CD8-positive, alpha-beta memory T cell (primary cell): ENCODE measurements around the gene SPON1. TPM values are rescaled to one million over a fixed set of nuclear protein-coding genes. Genes with fewer than 3 reads are reported as not detected.

Experiments
- CTCF ChIA-PET: fragments of 350-600 bp; sonication (Branson Sonifier 250); formaldehyde crosslinking; loops from one replicate; lab custom pipeline; 2021; ENCODE audit warnings: antibody characterized with exemption; lab: Charles Lee
- POLR2A ChIA-PET: fragments of 350-600 bp; sonication (Branson Sonifier 250); formaldehyde crosslinking; loops from one replicate; lab custom pipeline; 2021; ENCODE audit warnings: antibody characterized with exemption; lab: Charles Lee
- DNase-seq, 5 donors: peaks; one replicate each; pipeline versions ENCODE4 v3.0.0 to v3.0.0-alpha.2; 2020 to 2022; ENCODE audit warnings: mixed read lengths in 1 of 5
- H3K27ac ChIP-seq: one replicate; pipeline ENCODE4 v1.7.0; 2013; ENCODE audit warnings: low read depth, mild to moderate bottlenecking, low read length, moderate library complexity
- H3K27me3 ChIP-seq: 2 replicates; pipeline ENCODE4 v1.7.0; 2013; ENCODE audit warnings: low read length, mild to moderate bottlenecking; ENCODE audit not compliant: insufficient read depth, poor library complexity, severe bottlenecking
- H3K36me3 ChIP-seq: 2 replicates; pipeline ENCODE4 v1.7.0; 2013; ENCODE audit warnings: mild to moderate bottlenecking, low read length, moderate library complexity; ENCODE audit not compliant: insufficient read depth
- H3K4me1 ChIP-seq: 2 replicates; pipeline ENCODE4 v1.7.0; 2013; ENCODE audit warnings: mild to moderate bottlenecking, low read length, moderate library complexity; ENCODE audit not compliant: insufficient read depth
- H3K4me3 ChIP-seq: 2 replicates; pipeline ENCODE4 v1.7.0; 2013; ENCODE audit warnings: mild to moderate bottlenecking, low read length
- H3K9me3 ChIP-seq: 2 replicates; pipeline ENCODE4 v1.7.0; 2013; ENCODE audit warnings: mild to moderate bottlenecking, low read length
- H3K27ac Mint-ChIP-seq, 8 donors: one replicate each; pipeline ENCODE4 v1.8.0; 2020 to 2021; ENCODE audit warnings: mixed read lengths in 8 of 8, mild to moderate bottlenecking in 6 of 8, inconsistent platforms in 3 of 8, moderate library complexity in 3 of 8
- H3K27me3 Mint-ChIP-seq, 2 donors: one replicate each; pipeline ENCODE4 v1.8.0; 2020 to 2021; ENCODE audit warnings: mixed read lengths in 2 of 2, mild to moderate bottlenecking in 1 of 2, moderate library complexity in 1 of 2
- H3K36me3 Mint-ChIP-seq, 3 donors: one replicate each; pipeline ENCODE4 v1.8.0; 2020 to 2021; ENCODE audit warnings: mixed read lengths in 3 of 3, inconsistent platforms in 1 of 3, mild to moderate bottlenecking in 1 of 3
- H3K4me1 Mint-ChIP-seq, 3 donors: one replicate each; pipeline ENCODE4 v1.8.0; 2020 to 2021; ENCODE audit warnings: mixed read lengths in 3 of 3, inconsistent platforms in 1 of 3, mild to moderate bottlenecking in 1 of 3
- H3K4me3 Mint-ChIP-seq, 7 donors: one replicate each; pipeline ENCODE4 v1.8.0; 2020 to 2021; ENCODE audit warnings: mixed read lengths in 7 of 7, mild to moderate bottlenecking in 6 of 7, moderate library complexity in 4 of 7, inconsistent platforms in 2 of 7
- H3K9me3 Mint-ChIP-seq, 5 donors: one replicate each; pipeline ENCODE4 v1.8.0; 2020 to 2022; ENCODE audit warnings: mixed read lengths in 5 of 5, mild to moderate bottlenecking in 3 of 5, moderate library complexity in 2 of 5, inconsistent platforms in 1 of 5
- polyA plus RNA-seq: library from polyadenylated mRNA; unstranded; fragments of 300-500 nt; fragmentation: Illumina TruSeq; gene quantifications from one replicate; pipeline ENCODE4 v1.2.3, GENCODE V29; 2021
- total RNA-seq, 2 experiments: library from RNA; stranded (reverse); gene quantifications; one replicate each; pipeline ENCODE4 v1.2.3, GENCODE V29; 2021

SPON1 gene
- total and polyA plus RNA-seq, 3 experiments from 2014 or later = 0.81 to 2.0 (median 0.97) TPM

GRCh38 chr11:13944016-13944415, 18.5 kb upstream of the SPON1 start:
- Mint-ChIP-seq H3K4me1 (peaks cover 22 to 61% (median 36%) of the 10 kb centered on the region in 3 donors), H3K4me3 (no peak overlapping the region), H3K27ac (no peak overlapping the region), H3K36me3 (peaks cover 0 to 3% (median 1%) of the 10 kb centered on the region in 3 donors), H3K9me3 (no peaks in the 10 kb centered on the region), H3K27me3 (peaks cover 3 to 9% of the 10 kb centered on the region in 2 donors)
- ChIA-PET CTCF (interaction anchor here (3.8 kb wide), 1 partner anchor 11 kb away, joined by 19 read pairs; no protein-coding TSS in a partner anchor), POLR2A (no interaction called here)
- H3K9me3 ChIP-seq = no peaks in the 10 kb centered on the region
- H3K4me1 ChIP-seq = peaks cover 39% of the 10 kb centered on the region
- no peak overlapping the region for H3K4me3 ChIP-seq
- no peak overlapping the region for H3K27ac ChIP-seq
- H3K27me3 ChIP-seq = no peaks in the 10 kb centered on the region
- H3K36me3 ChIP-seq = no peaks in the 10 kb centered on the region
- no peak for DNase-seq

- no peaks in the 10 kb centered on the region for H3K9me3 ChIP-seq
- peaks cover 8 to 10% of the 10 kb centered on the region in 2 donors for H3K27me3 Mint-ChIP-seq
- no peak overlapping the region for H3K4me3 ChIP-seq
- peaks cover 15 to 52% (median 28%) of the 10 kb centered on the region in 3 donors for H3K4me1 Mint-ChIP-seq
- H3K36me3 Mint-ChIP-seq = peaks cover 0 to 3% (median 1%) of the 10 kb centered on the region in 3 donors
- POLR2A ChIA-PET = no interaction called here
- CTCF ChIA-PET = interaction anchor here (0.7 to 3.8 kb wide), 5 partner anchors 10 to 169 kb away, joined by 3 to 19 read pairs (median 3); no protein-coding TSS in a partner anchor
- no peaks in the 10 kb centered on the region for H3K27me3 ChIP-seq
- peaks cover 29% of the 10 kb centered on the region for H3K4me1 ChIP-seq
- H3K4me3 Mint-ChIP-seq = no peak overlapping the region
- H3K36me3 ChIP-seq = no peaks in the 10 kb centered on the region
- H3K27ac ChIP-seq = no peak overlapping the region
- H3K27ac Mint-ChIP-seq = no peak overlapping the region
- no peaks in the 10 kb centered on the region for H3K9me3 Mint-ChIP-seq
- no peak for DNase-seq
Observed at GRCh38 chr11:13944911-13945425, 17.6 kb upstream of the SPON1 start.

- H3K4me1 Mint-ChIP-seq = peaks cover 4 to 29% (median 13%) of the 10 kb centered on the region in 3 donors
- ChIA-PET POLR2A (interaction anchor here (1.1 kb wide), 1 partner anchor 26 kb away, joined by 5 read pairs; no protein-coding TSS in a partner anchor), CTCF (interaction anchor here (1.6 to 1.7 kb wide), 2 partner anchors 15 to 202 kb away, joined by 3 to 5 read pairs; partner anchors contain the start of gene SPON1)
- DNase-seq = no peak
- H3K27ac Mint-ChIP-seq = no peak overlapping the region
- H3K27me3 Mint-ChIP-seq = peaks cover 9 to 10% of the 10 kb centered on the region in 2 donors
- H3K4me3 ChIP-seq = no peak overlapping the region
- H3K27ac ChIP-seq = no peak overlapping the region
- no peaks in the 10 kb centered on the region for H3K9me3 Mint-ChIP-seq
- H3K36me3 Mint-ChIP-seq = peaks cover 0 to 3% (median 1%) of the 10 kb centered on the region in 3 donors
- H3K36me3 ChIP-seq = no peaks in the 10 kb centered on the region
- H3K4me1 ChIP-seq = peaks cover 8% of the 10 kb centered on the region
- no peaks in the 10 kb centered on the region for H3K27me3 ChIP-seq
- no peaks in the 10 kb centered on the region for H3K9me3 ChIP-seq
- H3K4me3 Mint-ChIP-seq = no peak overlapping the region
Observed at GRCh38 chr11:13947379-13947778, 15.1 kb upstream of the SPON1 start.

GRCh38 chr11:13949876-13950275, 12.6 kb upstream of the SPON1 start:
- no peaks in the 10 kb centered on the region for H3K36me3 ChIP-seq
- no peak overlapping the region for H3K27ac ChIP-seq
- peaks cover 6 to 9% of the 10 kb centered on the region in 2 donors for H3K27me3 Mint-ChIP-seq
- H3K9me3 ChIP-seq = no peaks in the 10 kb centered on the region
- H3K4me3 ChIP-seq = no peak overlapping the region
- ChIA-PET CTCF (no interaction called here), POLR2A (no interaction called here)
- no peak overlapping the region for H3K4me3 Mint-ChIP-seq
- H3K9me3 Mint-ChIP-seq = no peaks in the 10 kb centered on the region
- peaks cover 0 to 17% (median 4%) of the 10 kb centered on the region in 3 donors for H3K4me1 Mint-ChIP-seq
- H3K27ac Mint-ChIP-seq = no peak overlapping the region
- H3K27me3 ChIP-seq = no peaks in the 10 kb centered on the region
- H3K36me3 Mint-ChIP-seq = no peaks in the 10 kb centered on the region
- no peaks in the 10 kb centered on the region for H3K4me1 ChIP-seq
- DNase-seq = no peak

GRCh38 chr11:13952221-13952620, 10.3 kb upstream of the SPON1 start:
- ChIA-PET POLR2A (interaction anchor here (0.8 kb wide), 1 partner anchor 10 kb away, joined by 3 read pairs; the partner anchor contains the start of gene SPON1), CTCF (interaction anchor here (1.4 to 1.5 kb wide), 2 partner anchors 11 to 12 kb away, joined by 5 read pairs; partner anchors contain the start of gene SPON1)
- Histone ChIP-seq H3K27me3 (no peaks in the 10 kb centered on the region), H3K4me1 (peaks cover 9% of the 10 kb centered on the region), H3K27ac (no peak overlapping the region), H3K36me3 (no peaks in the 10 kb centered on the region), H3K4me3 (no peak overlapping the region), H3K9me3 (no peaks in the 10 kb centered on the region)
- Mint-ChIP-seq H3K4me1 (peaks cover 0 to 15% (median 4%) of the 10 kb centered on the region in 3 donors), H3K27me3 (peaks cover 6 to 9% of the 10 kb centered on the region in 2 donors), H3K36me3 (no peaks in the 10 kb centered on the region), H3K9me3 (no peaks in the 10 kb centered on the region), H3K4me3 (no peak overlapping the region), H3K27ac (no peak overlapping the region)
- no peak for DNase-seq

- DNase-seq = no peak
- Histone ChIP-seq H3K36me3 (no peaks in the 10 kb centered on the region), H3K27ac (no peak overlapping the region), H3K4me1 (peaks cover 9% of the 10 kb centered on the region), H3K27me3 (no peaks in the 10 kb centered on the region), H3K9me3 (no peaks in the 10 kb centered on the region), H3K4me3 (no peak overlapping the region)
- POLR2A ChIA-PET = interaction anchor here (0.8 kb wide), 1 partner anchor 10 kb away, joined by 3 read pairs; the partner anchor contains the start of gene SPON1
- H3K36me3 Mint-ChIP-seq = no peaks in the 10 kb centered on the region
- H3K4me3 Mint-ChIP-seq = no peak overlapping the region
- H3K9me3 Mint-ChIP-seq = no peaks in the 10 kb centered on the region
- CTCF ChIA-PET = interaction anchor here (1.4 to 1.5 kb wide), 2 partner anchors 10 to 12 kb away, joined by 5 read pairs; partner anchors contain the start of gene SPON1
- H3K27ac Mint-ChIP-seq = no peak overlapping the region
- H3K4me1 Mint-ChIP-seq = peaks cover 0 to 12% (median 4%) of the 10 kb centered on the region in 3 donors
- H3K27me3 Mint-ChIP-seq = peaks cover 6 to 9% of the 10 kb centered on the region in 2 donors
Observed at GRCh38 chr11:13952668-13953067, 9.9 kb upstream of the SPON1 start.

GRCh38 chr11:13954591-13954990, 7.9 kb upstream of the SPON1 start:
- no peaks in the 10 kb centered on the region for H3K4me1 Mint-ChIP-seq
- H3K27ac Mint-ChIP-seq = no peak overlapping the region
- Histone ChIP-seq H3K4me1 (peaks cover 9% of the 10 kb centered on the region), H3K4me3 (no peak overlapping the region), H3K9me3 (no peaks in the 10 kb centered on the region), H3K36me3 (no peaks in the 10 kb centered on the region), H3K27me3 (no peaks in the 10 kb centered on the region), H3K27ac (no peak overlapping the region)
- CTCF ChIA-PET = interaction anchor here (1.1 to 4.1 kb wide), 8 partner anchors 9 to 194 kb away, joined by 3 to 30 read pairs (median 6); no protein-coding TSS in a partner anchor
- H3K4me3 Mint-ChIP-seq = no peak overlapping the region
- H3K9me3 Mint-ChIP-seq = no peaks in the 10 kb centered on the region
- DNase-seq = no peak
- POLR2A ChIA-PET = no interaction called here
- no peaks in the 10 kb centered on the region for H3K36me3 Mint-ChIP-seq
- peaks cover 5 to 13% of the 10 kb centered on the region in 2 donors for H3K27me3 Mint-ChIP-seq

- Histone ChIP-seq H3K4me3 (no peak overlapping the region), H3K27ac (no peak overlapping the region), H3K4me1 (peaks cover 9% of the 10 kb centered on the region), H3K9me3 (no peaks in the 10 kb centered on the region), H3K36me3 (no peaks in the 10 kb centered on the region), H3K27me3 (peaks cover 3% of the 10 kb centered on the region)
- Mint-ChIP-seq H3K4me1 (no peaks in the 10 kb centered on the region), H3K27me3 (peaks cover 5 to 20% of the 10 kb centered on the region in 2 donors), H3K27ac (no peak overlapping the region), H3K9me3 (no peaks in the 10 kb centered on the region), H3K36me3 (no peaks in the 10 kb centered on the region), H3K4me3 (no peak overlapping the region)
- POLR2A ChIA-PET = no interaction called here
- CTCF ChIA-PET = interaction anchor here (0.7 to 4.1 kb wide), 22 partner anchors 10 to 500 kb away, joined by 3 to 30 read pairs (median 5); no protein-coding TSS in a partner anchor
- DNase-seq = peak; percentile 22 to 68 (median 51)
Observed at GRCh38 chr11:13955971-13956421, 6.5 kb upstream of the SPON1 start.
